GM10266 (cell line): Measurements from ENCODE around the gene TMEM94.

Experiments used
- DNase-seq: peaks from one replicate; pipeline ENCODE4 v3.0.0; 2012; ENCODE audit errors: extremely low spot score
- TF ChIP-seq, protein P1 (sequence below): IDR thresholded peaks from 2 replicates; pipeline ENCODE4 v1.5.1; 2012; ENCODE audit warnings: mild to moderate bottlenecking, low read depth; ENCODE audit not compliant: control insufficient read depth, insufficient read depth; ENCODE audit errors: missing control alignments

The TMEM94 gene

DNA sequence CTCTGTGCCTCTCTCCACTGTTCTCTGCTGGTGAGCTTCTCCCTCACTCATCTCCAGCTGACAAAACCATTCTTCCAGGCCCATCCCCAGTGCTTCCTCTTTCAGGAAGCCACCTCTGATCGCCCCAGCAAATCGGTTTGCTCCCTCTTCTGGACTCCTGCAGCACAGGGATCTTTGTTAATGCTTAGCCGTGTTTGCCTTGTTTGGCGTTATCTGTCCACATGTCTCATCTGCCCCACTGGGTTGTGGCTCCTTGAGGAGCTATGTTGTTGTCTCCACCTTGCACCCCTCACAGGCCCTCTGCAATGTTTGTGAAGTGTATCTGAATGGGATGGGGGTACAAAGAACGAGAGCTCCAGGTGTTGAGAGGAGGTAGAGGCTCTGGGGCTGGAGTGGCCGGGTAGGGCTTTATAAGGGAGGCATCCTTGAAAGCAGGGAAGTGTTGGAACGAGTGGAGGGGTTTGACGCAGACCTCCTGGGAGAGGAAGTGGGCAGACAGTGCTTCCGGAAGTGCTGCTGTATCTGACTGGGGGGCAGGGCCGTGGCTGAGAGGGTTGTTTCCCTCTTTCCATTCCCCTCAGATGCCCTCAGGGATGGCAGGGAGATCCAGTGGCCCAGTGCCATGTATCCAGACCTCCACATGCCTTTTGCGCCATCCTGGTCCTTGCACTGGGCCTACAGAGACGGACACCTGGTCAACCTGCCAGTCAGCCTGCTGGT is 31.1 kb downstream of the TMEM94 start:
- TF ChIP-seq, protein P1, sequence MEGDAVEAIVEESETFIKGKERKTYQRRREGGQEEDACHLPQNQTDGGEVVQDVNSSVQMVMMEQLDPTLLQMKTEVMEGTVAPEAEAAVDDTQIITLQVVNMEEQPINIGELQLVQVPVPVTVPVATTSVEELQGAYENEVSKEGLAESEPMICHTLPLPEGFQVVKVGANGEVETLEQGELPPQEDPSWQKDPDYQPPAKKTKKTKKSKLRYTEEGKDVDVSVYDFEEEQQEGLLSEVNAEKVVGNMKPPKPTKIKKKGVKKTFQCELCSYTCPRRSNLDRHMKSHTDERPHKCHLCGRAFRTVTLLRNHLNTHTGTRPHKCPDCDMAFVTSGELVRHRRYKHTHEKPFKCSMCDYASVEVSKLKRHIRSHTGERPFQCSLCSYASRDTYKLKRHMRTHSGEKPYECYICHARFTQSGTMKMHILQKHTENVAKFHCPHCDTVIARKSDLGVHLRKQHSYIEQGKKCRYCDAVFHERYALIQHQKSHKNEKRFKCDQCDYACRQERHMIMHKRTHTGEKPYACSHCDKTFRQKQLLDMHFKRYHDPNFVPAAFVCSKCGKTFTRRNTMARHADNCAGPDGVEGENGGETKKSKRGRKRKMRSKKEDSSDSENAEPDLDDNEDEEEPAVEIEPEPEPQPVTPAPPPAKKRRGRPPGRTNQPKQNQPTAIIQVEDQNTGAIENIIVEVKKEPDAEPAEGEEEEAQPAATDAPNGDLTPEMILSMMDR = peak; percentile 19
- peak; percentile 78 for DNase-seq

DNA sequence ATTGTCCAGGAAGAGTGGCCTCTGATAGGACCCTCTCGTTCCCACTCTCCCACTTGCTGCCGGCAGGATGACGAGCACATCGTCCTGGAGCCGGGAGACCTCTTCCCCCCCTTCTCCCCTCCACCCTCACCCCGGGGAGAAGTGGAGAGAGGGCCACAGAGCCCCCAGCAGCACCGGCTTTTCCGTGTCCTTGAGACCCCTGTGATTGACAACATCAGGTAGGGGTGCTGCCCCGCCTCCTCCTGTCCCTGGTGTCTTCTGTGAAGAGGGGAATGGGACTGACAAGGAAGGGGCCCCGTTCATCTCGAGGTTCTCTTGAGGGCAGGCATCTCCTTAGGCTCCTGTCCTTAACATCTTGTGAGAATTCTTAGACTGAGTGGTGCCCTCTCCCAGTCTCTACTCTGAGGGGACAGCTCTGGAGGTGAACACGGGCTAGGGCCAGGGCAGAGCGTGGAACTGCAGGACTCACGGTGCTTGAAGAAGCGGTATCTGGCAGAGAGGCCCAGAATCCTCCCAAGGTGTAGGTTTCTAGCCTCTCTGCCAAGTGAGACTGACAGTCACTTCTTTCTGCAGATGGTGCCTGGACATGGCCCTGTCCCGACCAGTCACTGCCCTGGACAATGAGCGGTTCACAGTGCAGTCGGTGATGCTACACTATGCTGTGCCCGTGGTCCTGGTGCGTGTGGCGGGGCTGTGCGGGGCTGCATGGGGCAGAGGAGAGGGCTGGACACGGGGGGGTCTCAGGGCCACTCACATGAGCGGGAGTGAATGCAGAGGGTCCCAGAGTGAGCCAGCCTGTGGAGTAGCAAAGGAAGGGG is 32.5 kb downstream of the TMEM94 start:
- no peak for DNase-seq
- TF ChIP-seq, protein P1 = no peak

DNA sequence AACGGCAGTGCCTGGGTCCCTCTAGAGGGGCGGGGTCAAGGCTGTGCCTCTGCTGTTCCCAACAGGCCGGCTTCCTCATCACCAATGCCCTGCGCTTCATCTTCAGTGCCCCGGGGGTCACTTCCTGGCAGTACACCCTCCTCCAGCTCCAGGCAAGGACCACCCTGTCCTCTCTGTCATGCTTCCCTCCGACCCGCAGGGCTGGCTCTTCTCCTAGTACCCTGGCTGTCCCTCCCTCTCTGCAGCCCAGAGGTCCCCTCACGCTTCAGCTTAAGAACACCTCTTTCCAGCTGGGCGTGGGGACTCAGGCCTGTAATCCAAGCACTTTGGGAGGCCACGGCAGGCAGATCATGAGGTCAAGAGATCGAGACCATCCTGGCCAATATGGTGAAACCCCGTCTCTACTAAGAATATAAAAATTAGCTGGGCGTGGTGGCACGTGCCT is 33.1 kb downstream of the TMEM94 start:
- TF ChIP-seq, protein P1 = no peak
- DNase-seq = no peak

DNA sequence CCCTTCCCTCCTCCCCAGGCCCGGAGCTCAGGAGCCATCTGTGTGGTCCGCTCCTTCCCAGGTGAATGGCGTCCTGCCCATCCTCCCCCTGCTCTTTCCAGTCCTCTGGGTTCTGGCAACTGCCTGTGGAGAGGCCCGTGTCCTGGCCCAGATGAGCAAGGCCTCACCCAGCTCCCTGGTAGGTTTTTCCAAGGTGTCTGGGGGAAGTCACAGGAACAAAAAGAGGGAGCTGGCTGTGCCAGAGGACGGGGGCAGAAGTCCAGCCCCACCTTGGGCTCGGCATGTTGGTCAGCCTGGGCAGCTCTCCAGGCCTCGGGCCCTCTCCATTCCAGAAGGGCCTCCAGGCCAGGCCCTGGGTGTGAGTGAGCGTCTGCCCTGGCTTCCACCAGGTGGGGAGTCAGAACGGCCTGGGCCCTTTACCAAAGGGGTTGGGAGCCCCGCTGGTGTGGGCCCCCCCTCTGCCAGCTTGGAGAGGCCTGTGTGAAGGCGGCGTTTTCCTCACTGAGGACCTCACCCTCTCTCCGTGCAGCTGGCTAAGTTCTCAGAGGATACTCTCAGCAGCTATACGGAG is 33.8 kb downstream of the TMEM94 start:
- no peak for DNase-seq
- TF ChIP-seq, protein P1 = no peak

DNA sequence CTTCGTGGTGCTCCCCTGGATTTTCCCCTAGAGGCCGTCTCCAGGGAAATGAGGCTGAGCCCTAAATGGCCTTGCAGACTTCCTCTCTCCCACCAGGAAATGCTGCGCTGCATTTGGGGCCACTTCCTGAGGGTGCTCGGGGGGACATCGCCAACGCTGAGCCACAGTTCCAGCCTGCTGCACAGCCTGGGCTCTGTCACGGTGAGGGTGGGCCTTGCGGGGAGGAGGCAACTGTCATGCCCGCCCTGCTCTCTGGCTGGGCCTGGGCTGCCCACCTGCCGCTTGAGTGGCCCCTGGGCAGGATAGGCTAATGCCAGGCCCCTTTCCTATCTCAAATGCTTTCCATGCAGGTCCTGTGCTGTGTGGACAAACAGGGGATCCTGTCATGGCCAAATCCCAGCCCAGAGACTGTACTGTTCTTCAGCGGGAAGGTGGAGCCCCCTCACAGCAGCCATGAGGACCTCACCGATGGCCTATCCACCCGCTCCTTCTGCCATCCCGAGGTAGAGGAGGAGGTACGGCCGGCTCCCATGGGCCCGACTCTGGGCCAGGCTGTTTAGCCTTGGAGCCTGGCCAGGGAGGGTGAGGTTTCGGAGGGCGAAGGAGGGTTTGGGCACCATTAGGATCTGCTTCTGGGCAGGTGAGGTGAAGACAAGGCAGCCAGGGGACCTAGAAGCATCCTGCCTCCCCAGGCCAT is 34.7 kb downstream of the TMEM94 start:
- DNase-seq = no peak
- TF ChIP-seq, protein P1 = no peak

DNA sequence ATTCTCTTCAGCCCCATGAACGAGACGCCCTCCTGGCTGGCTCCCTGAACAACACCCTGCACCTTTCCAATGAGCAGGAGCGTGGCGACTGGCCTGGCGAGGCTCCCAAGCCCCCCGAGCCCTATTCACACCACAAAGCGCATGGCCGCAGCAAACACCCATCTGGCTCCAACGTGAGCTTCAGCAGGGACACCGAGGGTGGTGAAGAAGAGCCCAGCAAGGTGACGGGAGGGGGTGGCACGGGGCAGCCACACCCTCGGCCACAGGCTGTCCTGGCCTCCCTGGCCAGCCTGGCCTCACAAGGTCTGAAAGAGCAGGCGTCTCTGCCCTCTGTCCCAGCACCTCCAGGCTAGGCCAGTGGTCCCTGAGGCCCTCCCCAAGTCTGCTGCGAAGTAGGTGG is 35.2 kb downstream of the TMEM94 start:
- no peak for DNase-seq
- TF ChIP-seq, protein P1 = no peak
